GM19238 (cell line): Measurements from ENCODE around the gene RGL3.
"Not testable (repeated sequence)": the region's sequence is repeated elsewhere in the genome, so short reads cannot be mapped to it uniquely, and the experiment has no call there.

Source experiments
- DNase-seq: peaks from one replicate; pipeline ENCODE4 v3.0.0; 2011; ENCODE audit warnings: low spot score; ENCODE audit not compliant: insufficient read length

The RGL3 gene

DNA sequence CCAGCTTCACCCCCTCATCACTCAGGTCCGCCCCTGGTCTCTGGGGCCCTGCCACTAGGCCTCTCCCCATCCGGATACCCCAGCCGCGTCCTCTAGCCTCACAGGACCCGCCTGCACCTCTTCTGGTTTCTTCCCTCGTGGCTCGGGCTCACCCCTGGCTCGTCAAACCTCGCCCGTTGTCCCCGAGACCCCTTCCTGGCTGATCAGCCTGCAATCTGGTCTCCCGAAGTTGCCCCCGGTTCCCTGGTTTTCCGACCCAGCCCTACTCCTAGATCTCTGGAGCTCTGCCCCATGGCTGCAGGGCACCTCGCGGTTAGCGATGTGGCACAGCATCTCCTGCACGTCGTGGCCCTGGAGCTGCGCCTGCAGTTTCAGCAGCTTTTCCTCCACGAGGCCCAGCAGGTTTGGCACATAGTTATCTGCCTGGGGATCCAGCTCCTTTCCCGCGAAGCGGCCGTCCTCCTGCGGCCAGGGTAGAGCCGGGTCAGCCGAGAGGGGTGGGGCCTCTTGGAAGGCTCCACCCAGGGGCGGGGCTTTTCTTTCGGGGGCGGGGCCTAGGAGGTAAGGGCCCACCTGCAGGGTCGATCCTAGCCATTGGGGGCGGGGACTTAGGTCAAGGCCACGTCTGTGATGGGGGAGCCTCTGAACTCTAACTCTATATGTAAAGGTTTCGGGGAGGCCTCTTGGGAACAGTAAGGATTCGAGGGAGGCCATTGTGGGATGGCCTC is 2.4 kb upstream of the RGL3 start:
- peak; percentile 54 for DNase-seq

DNA sequence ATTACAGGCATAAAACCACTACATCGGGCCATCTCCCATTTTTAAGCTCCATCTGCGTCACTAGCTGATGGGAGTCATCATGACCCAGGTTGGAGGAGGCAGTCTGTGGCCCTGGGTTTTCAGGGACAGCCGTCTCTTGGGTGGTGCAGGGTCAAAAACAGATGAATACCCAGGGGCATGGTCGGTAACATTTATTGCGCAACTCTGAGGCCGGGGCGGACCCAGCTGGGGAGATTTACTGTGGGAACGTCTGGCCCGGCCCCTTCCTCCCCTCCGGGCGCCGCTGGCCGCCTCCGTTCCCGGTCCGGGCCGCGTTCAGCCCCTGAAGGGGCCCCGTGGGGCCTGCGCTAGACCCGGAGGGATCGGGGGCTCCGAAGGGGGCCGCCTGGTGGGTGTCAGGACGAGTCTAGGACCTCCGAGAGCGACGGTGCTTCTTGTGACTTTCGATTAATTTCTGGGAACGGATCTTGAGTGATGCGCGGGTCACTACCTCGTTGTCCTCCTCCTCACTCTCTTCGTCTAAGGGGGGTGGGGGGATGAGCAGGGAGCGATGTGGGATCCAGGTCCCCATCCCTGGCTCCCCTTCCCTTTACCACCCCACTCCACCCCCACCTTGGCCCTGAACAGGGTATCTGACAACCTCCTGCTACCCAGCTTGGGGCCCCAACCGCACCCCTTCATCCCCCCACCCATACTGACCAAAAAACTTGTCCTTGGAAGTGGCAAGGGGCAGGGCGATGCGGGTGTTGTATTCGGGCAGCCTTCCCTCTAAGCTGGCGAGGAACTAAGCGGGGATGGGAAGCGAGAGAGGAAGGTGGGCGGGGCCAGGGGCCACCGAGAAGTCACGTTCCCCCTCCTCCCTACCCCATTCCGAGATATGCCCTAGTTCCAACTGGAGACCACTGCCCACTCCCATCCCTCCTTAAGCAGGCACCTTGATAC is 1.6 kb upstream of the RGL3 start:
- no peak for DNase-seq

- no peak for DNase-seq
Measured at GRCh38 chr19:11418094-11418548, 993 bp downstream of the RGL3 start.

- no peak for DNase-seq
Measured at GRCh38 chr19:11416346-11417052, 2.6 kb downstream of the RGL3 start.

DNA sequence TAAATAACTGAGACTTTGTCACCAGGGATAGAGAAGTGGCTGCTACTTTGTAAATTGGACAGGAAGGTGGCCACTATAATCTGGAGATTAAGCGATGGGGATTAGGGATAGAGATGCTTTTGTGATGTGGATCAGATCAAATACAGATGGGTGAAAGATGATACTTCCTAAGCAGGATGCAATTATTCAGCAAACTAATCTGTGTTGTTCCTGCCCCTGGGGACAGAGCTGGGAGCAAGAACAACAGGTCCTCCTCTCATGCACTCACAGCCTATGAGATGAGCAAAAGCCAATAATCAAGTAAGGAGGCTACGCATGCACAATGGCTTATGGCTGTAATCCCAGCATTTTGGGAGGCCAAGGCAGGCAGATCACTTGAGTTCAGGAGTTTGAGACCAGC is 4.6 kb downstream of the RGL3 start:
- no peak for DNase-seq

DNA sequence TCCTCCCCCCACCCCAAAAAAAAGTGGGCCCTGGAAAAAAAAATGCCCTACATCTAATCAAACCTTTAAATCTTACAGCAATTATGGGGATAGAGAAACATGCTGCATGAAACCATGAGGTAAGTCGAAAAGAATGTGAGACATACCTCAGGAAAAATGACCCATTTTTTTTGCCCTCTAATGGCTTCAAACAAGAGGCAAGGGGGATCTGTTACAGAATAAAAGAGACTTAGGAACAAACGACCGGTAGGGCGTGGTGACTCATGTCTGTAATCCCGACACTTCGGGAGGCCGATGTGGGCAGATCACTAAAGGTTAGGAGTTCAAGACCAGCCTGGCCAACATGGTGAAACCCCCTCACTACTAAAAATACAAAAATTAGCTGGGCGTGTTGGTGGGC is 8.4 kb downstream of the RGL3 start:
- no peak for DNase-seq

- DNase-seq: no peak
Measured at GRCh38 chr19:11408591-11408990, 10.5 kb downstream of the RGL3 start.

- DNase-seq: not testable (repeated sequence)
Measured at GRCh38 chr19:11406703-11407236, 12.3 kb downstream of the RGL3 start.

- DNase-seq: no peak
Measured at GRCh38 chr19:11405846-11406643, 13.1 kb downstream of the RGL3 start.

- DNase-seq: no peak
Measured at GRCh38 chr19:11404588-11405222, 14.4 kb downstream of the RGL3 start.

DNA sequence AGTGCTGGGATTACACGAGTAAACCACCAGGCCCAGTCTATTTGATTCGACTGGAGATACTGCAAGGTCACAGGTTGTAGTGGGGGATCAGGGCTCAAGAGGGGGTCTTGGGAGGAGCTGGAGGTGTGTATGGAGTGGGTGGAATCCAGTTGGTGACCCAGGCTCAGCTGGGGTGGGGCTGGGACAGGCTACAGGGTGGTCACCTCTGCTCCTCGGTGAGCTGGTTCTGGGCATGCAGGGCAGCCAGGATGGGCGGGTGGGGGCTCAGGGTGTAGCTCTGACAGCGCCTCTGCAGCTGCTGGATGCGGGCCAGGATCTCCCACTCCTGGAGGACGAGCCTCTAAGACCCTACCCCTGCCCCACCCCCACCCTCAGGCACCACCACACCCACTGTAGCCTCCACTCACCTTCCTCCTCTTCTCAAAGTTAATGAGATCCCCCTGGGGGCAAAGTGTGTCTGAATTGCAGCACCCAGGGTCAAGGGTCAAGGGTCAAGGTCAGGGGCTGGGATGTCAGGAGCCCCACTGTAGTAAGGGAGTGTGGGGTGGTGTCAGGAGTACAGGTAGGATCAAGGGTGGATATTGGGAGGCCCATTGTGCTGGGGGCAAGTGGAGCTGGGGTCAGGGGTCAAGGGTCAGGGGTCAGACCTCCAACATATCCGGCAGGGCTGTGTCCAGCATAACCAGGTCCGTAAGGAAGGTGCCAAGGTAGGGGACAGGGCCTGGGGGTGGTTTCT is 17.1 kb downstream of the RGL3 start:
- DNase-seq: no peak

DNA sequence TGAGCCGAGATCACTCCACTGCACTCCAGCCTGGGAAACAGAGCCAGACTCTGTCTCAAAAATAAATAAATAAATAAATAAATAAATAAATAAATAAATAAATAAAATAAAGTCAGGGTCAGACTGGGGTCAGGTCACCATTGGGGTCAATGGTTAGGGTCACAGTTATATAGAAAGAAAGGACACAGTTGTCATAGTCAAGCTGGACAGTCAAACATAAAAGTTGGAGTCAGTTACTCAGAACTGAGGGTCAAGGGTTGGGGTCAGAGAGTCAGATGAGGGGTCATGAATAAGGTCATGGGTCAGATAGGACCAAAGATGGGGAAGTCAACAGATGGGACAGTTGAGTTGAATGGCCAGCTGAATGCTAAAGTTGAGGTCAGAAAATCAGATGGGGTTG is 18.3 kb downstream of the RGL3 start:
- DNase-seq: no peak

DNA sequence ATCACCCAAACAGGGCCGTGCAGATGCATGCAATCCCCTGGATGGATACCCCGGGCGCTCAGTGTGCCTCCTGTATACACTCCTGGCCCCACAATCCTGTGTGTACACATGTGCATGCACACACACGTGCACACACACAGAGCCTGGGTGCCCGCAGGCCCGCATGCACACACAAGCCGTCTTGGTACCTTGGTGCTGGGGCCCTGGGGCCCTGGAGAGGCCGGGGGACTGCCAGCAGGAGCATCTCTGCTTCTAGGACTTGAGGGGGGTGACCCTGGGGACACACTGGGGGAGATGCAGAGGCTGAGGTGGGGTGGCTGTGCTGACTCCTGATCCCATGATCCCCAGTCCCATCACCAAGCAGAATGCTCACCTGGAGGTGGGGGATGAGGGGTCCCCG is 19.4 kb downstream of the RGL3 start:
- DNase-seq: no peak

- DNase-seq: no peak
Measured at GRCh38 chr19:11397089-11397610, 22.0 kb downstream of the RGL3 start.

GRCh38 chr19:11390933-11391680 is 28.0 kb downstream of the RGL3 start:
- DNase-seq: no peak

DNA sequence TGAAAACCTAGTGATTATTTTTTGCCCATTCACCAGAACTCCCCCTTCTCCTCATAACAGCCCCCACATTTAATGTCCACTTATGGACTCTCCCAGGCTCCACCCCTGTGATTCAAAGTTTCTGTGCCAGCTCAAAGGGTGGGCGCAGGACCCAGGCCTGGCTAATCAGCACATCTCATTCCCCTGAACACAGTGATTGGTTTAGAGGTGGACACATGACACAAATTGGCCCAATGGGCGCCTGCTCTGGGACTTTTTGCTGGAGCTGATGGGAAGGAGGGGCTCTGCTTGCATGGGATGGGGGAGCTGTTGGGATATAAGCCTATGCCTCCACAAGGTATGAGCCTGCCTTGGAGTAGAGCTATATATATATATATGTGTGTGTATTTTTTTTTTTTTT is 28.8 kb downstream of the RGL3 start:
- no peak for DNase-seq

DNA sequence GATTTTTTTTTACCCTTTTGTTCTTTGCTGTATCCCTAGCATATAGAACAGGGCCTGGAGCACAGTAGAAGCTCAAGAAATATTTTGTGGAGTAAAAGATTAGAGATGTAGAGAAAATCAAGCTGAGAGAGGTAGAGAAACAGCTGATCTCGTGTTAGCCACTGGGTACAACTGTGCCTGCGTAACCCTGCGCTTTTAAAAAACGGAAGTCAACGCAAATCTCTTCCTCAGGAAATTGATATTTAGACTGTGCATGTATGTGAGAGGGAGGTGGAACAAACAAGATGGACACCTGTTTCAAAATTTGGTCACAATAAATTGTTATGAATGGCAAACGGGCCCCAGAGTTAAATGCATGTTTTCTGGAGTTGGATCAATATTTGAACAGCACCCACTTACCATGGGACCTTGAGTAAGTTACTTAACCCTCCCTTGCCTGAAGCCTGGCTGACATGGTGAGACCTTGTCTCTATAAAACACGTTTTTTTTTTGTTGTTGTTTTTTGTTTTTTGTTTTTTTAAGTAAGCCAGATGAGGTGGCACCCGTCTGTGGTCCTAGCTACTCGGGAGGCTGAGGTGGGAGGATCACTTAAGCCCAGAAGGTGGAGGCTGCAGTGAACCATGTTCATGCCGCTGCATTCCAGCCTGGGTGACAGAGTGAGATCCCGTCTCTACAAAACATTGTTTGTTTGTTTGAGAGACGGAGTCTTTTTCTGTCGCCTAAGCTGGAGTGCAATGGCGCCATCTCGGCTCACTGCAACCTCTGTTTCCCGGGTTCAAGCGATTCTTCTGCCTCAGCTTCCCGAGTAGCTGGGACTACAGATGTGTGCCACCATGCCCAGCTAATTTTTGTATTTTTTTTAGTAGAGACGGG is 31.7 kb downstream of the RGL3 start:
- no peak for DNase-seq

DNA sequence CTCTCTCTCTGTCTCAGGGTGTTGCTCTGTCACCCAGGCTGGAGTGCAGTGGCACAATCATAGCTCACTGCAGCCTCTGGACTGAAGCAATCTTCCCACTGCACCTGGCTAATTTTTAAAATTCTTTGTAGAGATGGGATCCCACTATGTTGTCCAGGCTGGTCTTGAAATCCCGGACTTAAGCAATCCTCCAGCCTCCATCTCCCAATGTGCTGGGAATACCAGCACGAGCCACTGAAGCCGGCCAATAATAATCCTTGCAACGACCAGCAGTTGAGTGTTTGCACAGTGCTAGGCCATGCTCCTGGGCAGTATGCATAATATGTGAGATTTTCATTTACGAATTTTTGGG is 34.4 kb downstream of the RGL3 start:
- no peak for DNase-seq
